B cell (primary cell): Measurements from ENCODE around the gene NANOGP8. TPM values are rescaled to one million over a fixed set of nuclear protein-coding genes. Genes with fewer than 3 reads are reported as not detected.

Experiments used
- ATAC-seq: fragments of 200-7000 bp; cut with Tn5 transposase; one replicate; pipeline ENCODE4 v1.10.0; 2021; ENCODE audit warnings: low read depth, mild to moderate bottlenecking, moderate number of reproducible peaks, moderate library complexity
- CTCF ChIA-PET: fragments of 350-600 bp; sonication (Branson Sonifier 250); formaldehyde crosslinking; loops from one replicate; lab custom pipeline; 2021; ENCODE audit warnings: antibody characterized with exemption, inconsistent platforms; lab: Charles Lee
- POLR2A ChIA-PET: fragments of 350-600 bp; sonication (Branson Sonifier 250); formaldehyde crosslinking; loops from one replicate; lab custom pipeline; 2021; ENCODE audit warnings: antibody characterized with exemption; lab: Charles Lee
- DNase-seq: peaks from one replicate; pipeline ENCODE4 v3.0.0; 2013
- H2AFZ ChIP-seq: 2 replicates; pipeline ENCODE4 v1.6.1; 2012; ENCODE audit warnings: mild to moderate bottlenecking, low read depth, low read length; ENCODE audit not compliant: insufficient read depth, poor library complexity, severe bottlenecking
- H3K27ac ChIP-seq, 2 donors: 1 replicate in 1 of 2; 2 replicates in 1 of 2; pipeline ENCODE4 v1.5.1; 2012 to 2013; ENCODE audit warnings: low read length in 2 of 2, mild to moderate bottlenecking in 2 of 2, moderate library complexity in 1 of 2
- H3K27me3 ChIP-seq, 4 experiments: fragments of 200-600 bp in 1 of 4; sonication (generic) in 1 of 4; replicated peaks in 1 of 4; 1 replicate in 2 of 4; 2 replicates in 2 of 4; pipeline versions ENCODE4 v1.6.1 to v1.7.0; 2013 to 2016; ENCODE audit warnings: low read length in 3 of 4, mild to moderate bottlenecking in 2 of 4, mixed read lengths in 1 of 4, moderate library complexity in 1 of 4; ENCODE audit not compliant: insufficient read depth in 4 of 4, control insufficient read depth in 3 of 4; ENCODE audit errors: control extremely low read depth in 1 of 4
- H3K36me3 ChIP-seq, 2 experiments: replicated peaks in 1 of 2; 1 replicate in 1 of 2; 2 replicates in 1 of 2; pipeline versions ENCODE4 v1.6.1 to v1.7.1; 2013; ENCODE audit warnings: low read length in 1 of 2; ENCODE audit not compliant: insufficient read depth in 2 of 2, control insufficient read depth in 1 of 2; ENCODE audit errors: control extremely low read depth in 1 of 2, extremely low read depth in 1 of 2
- H3K4me1 ChIP-seq, 2 donors: fragments of 200-600 bp in 1 of 2; sonication (generic) in 1 of 2; 1 replicate in 1 of 2; 2 replicates in 1 of 2; pipeline versions ENCODE4 v1.5.1 to v1.6.1; 2013 to 2017; ENCODE audit warnings: low read length in 2 of 2; ENCODE audit not compliant: control insufficient read depth in 2 of 2, insufficient read depth in 2 of 2
- H3K4me2 ChIP-seq: replicated peaks from 2 replicates; pipeline ENCODE3; 2012; ENCODE audit warnings: mild to moderate bottlenecking, low read depth, low read length; ENCODE audit not compliant: poor library complexity, severe bottlenecking
- H3K4me3 ChIP-seq, 5 experiments: fragments of 200-600 bp in 1 of 5; sonication (generic) in 1 of 5; 1 replicate in 3 of 5; 2 replicates in 2 of 5; pipeline versions ENCODE4 v1.5.1 to v1.7.0; 2011 to 2016; ENCODE audit warnings: low read length in 4 of 5, mild to moderate bottlenecking in 4 of 5, low read depth in 2 of 5, control low read depth in 1 of 5, moderate library complexity in 1 of 5; ENCODE audit not compliant: insufficient read depth in 1 of 5; ENCODE audit errors: control extremely low read depth in 1 of 5, extremely low read depth in 1 of 5
- H3K79me2 ChIP-seq: fragments of 200-600 bp; sonication (generic); one replicate; pipeline ENCODE4 v1.6.0; 2016; ENCODE audit warnings: low read length; ENCODE audit not compliant: control insufficient read depth, insufficient read depth
- H3K9ac ChIP-seq: fragments of 200-600 bp; sonication (generic); 2 replicates; pipeline ENCODE4 v1.6.1; 2017; ENCODE audit warnings: mild to moderate bottlenecking, low read length, moderate library complexity
- H3K9me3 ChIP-seq, 3 donors: one replicate each; pipeline versions ENCODE4 v1.6.1 to v1.7.1; 2013; ENCODE audit warnings: low read length in 2 of 3; ENCODE audit not compliant: control insufficient read depth in 2 of 3, insufficient read depth in 1 of 3; ENCODE audit errors: control extremely low read depth in 1 of 3
- H4K20me1 ChIP-seq: 2 replicates; pipeline ENCODE4 v1.6.0; 2012; ENCODE audit warnings: mild to moderate bottlenecking, low read length; ENCODE audit not compliant: insufficient read depth, control insufficient read depth, poor library complexity, severe bottlenecking
- H3K27ac Mint-ChIP-seq: one replicate; pipeline ENCODE4 v1.8.0; 2021; ENCODE audit warnings: mixed read lengths
- H3K27me3 Mint-ChIP-seq: one replicate; pipeline ENCODE4 v1.8.0; 2021; ENCODE audit warnings: mixed read lengths
- H3K4me1 Mint-ChIP-seq: one replicate; pipeline ENCODE4 v1.8.0; 2021; ENCODE audit warnings: mixed read lengths
- H3K4me3 Mint-ChIP-seq: one replicate; pipeline ENCODE4 v1.8.0; 2021; ENCODE audit warnings: mixed read lengths
- H3K9me3 Mint-ChIP-seq: one replicate; pipeline ENCODE4 v1.8.0; 2022; ENCODE audit warnings: mixed read lengths; ENCODE audit not compliant: insufficient read depth
- CTCF ChIP-seq: fragments of 200-600 bp; IDR thresholded peaks from one replicate; pipeline ENCODE4 v1.8.0; 2022; ENCODE audit warnings: antibody characterized with exemption, mild to moderate bottlenecking
- EZH2 ChIP-seq: IDR thresholded peaks from 2 replicates; pipeline ENCODE4 v1.6.1; 2012; ENCODE audit warnings: borderline replicate concordance, low read depth, mild to moderate bottlenecking, moderate library complexity, low read length; ENCODE audit not compliant: insufficient read depth, poor library complexity, severe bottlenecking
- WGBS: methylation state at CpG from one replicate; pipeline ENCODE4 v1.1.5; 2013; ENCODE audit warnings: missing lambda C conversion rate; ENCODE audit not compliant: insufficient coverage; 5-methylcytosine and 5-hydroxymethylcytosine counted together
- intact Hi-C: fragments of 100-400 bp; cut with micrococcal nuclease; formaldehyde crosslinking; loops from one replicate; pipeline ENCODE4 v1.10.0; 2022
- polyA plus RNA-seq: library from polyadenylated mRNA; depleted of rRNA; stranded (reverse); fragments of >200 nt; gene quantifications from 2 replicates; pipeline ENCODE4 v1.2.3, GENCODE V29; 2012
- total RNA-seq, 2 donors: library from RNA; stranded (reverse); fragments of 120-200 nt in 1 of 2; gene quantifications; 1 replicate in 1 of 2; 2 replicates in 1 of 2; pipeline versions ENCODE4 v1.2.3 to v1.2.4, GENCODE V29; 2013 to 2022

Gene NANOGP8
- total and polyA plus RNA-seq, 2 donors (not counting 1 experiment from before 2014, with no cell fraction given) = 0.18 TPM; not detected in 1

DNA sequence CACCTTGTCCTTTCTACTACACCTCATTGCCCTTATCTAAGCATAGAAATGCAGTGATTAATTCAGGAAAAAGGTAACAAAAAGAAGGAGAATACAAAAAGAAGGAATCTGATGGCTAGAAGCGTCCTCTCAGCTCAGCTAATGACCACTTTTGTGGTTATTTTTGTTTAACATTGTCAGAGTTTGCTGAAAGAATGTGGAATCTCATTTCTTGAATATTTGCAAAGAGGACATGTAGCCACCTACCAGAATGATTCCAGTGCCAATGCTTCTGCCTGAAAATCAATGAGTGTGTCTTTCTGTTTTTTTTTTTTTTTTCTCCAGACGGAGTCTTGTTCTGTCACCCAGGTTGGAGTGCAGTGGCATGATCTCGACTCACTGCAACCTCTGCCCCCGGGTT is 24.5 kb downstream of the NANOGP8 start:
- TF ChIP-seq CTCF (no peak), EZH2 (no peak)
- no peak overlapping the region for H2AFZ ChIP-seq
- no peaks in the 10 kb centered on the region for H3K4me1 ChIP-seq
- no peaks in the 10 kb centered on the region for H3K9me3 Mint-ChIP-seq
- H3K27me3 Mint-ChIP-seq = peaks cover 2% of the 10 kb centered on the region
- no peak overlapping the region for H3K27ac ChIP-seq
- no peak for ATAC-seq
- no peak overlapping the region for H3K4me3 Mint-ChIP-seq
- H3K27ac Mint-ChIP-seq = no peak overlapping the region
- POLR2A ChIA-PET = no interaction called here
- no peak for DNase-seq
- H3K4me1 Mint-ChIP-seq = peaks cover 2% of the 10 kb centered on the region
- peaks cover 0 to 3% (median 0%) of the 10 kb centered on the region in 4 experiments for H3K27me3 ChIP-seq
- no peaks in the 10 kb centered on the region for H3K79me2 ChIP-seq
- no peak overlapping the region for H3K9ac ChIP-seq
- no peaks in the 10 kb centered on the region for H3K36me3 ChIP-seq
- CTCF ChIA-PET = interaction anchor here (0.7 kb wide), 1 partner anchor 16 kb away, joined by 4 read pairs; no protein-coding TSS in a partner anchor
- intact Hi-C loops = no loop called here
- no peak overlapping the region for H3K4me3 ChIP-seq
- WGBS = 93% methylated on average over 2 of the region's 4 CpGs
- H4K20me1 ChIP-seq = no peaks in the 10 kb centered on the region
- H3K4me2 ChIP-seq = no peak overlapping the region
- H3K9me3 ChIP-seq = no peaks in the 10 kb centered on the region

DNA sequence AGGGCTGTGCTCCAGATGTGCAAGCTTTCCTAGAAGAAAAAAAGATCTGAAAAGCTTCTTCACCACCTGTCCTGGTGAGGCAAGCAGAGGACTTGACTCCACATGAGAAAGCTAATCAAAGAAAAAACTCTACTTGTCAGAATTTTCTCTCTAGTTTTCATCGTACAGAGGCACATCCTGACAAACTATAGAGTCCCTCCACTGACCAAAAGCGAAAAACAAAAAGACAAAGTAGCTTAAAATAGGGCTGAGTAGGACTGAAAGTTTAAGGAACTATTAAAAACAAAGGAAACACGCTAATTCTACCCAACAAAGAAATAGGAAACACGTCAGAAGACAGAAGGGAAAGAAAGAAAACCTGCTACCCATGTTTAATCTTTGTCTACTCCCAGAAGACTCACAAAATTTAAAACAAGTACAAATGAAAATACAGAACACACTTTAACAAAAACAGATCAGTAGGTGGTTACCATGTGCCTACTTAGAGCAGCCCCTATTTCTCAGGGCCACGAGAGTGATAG is 26.5 kb downstream of the NANOGP8 start:
- ChIA-PET CTCF (no interaction called here), POLR2A (no interaction called here)
- H3K4me1 ChIP-seq = no peaks in the 10 kb centered on the region
- no peaks in the 10 kb centered on the region for H3K79me2 ChIP-seq
- H3K4me3 ChIP-seq = no peak overlapping the region
- H3K36me3 ChIP-seq = no peaks in the 10 kb centered on the region
- H3K27ac Mint-ChIP-seq = no peak overlapping the region
- TF ChIP-seq EZH2 (no peak), CTCF (no peak)
- no peak overlapping the region for H3K4me2 ChIP-seq
- H3K4me3 Mint-ChIP-seq = no peak overlapping the region
- no peak overlapping the region for H2AFZ ChIP-seq
- intact Hi-C loops = no loop called here
- H3K9me3 Mint-ChIP-seq = no peaks in the 10 kb centered on the region
- H3K27me3 Mint-ChIP-seq = peaks cover 2% of the 10 kb centered on the region
- ATAC-seq (no peak), DNase-seq (no peak)
- 83% methylated on average over 2 of the region's 5 CpGs for WGBS
- no peaks in the 10 kb centered on the region for H3K9me3 ChIP-seq
- peaks cover 0 to 3% (median 0%) of the 10 kb centered on the region in 4 experiments for H3K27me3 ChIP-seq
- no peak overlapping the region for H3K27ac ChIP-seq
- H4K20me1 ChIP-seq = no peaks in the 10 kb centered on the region
- peaks cover 2% of the 10 kb centered on the region for H3K4me1 Mint-ChIP-seq
- H3K9ac ChIP-seq = no peak overlapping the region
